NB4 (cell line): ENCODE data around the gene ARHGAP15.

Experiments used
- POLR2A ChIP-seq: IDR thresholded peaks from 2 replicates; pipeline ENCODE4 v1.6.1; 2011; ENCODE audit warnings: mild to moderate bottlenecking; ENCODE audit not compliant: insufficient read length; ENCODE audit errors: extremely low read depth
- TF ChIP-seq, protein P1 (sequence below): IDR thresholded peaks from one replicate; pipeline ENCODE4 v1.5.1; 2012; ENCODE audit warnings: low read depth, low read length
- TF ChIP-seq, protein P2 (sequence below): IDR thresholded peaks from 2 replicates; pipeline ENCODE4 v1.6.1; 2011; ENCODE audit warnings: low read depth, low read length

DNA sequence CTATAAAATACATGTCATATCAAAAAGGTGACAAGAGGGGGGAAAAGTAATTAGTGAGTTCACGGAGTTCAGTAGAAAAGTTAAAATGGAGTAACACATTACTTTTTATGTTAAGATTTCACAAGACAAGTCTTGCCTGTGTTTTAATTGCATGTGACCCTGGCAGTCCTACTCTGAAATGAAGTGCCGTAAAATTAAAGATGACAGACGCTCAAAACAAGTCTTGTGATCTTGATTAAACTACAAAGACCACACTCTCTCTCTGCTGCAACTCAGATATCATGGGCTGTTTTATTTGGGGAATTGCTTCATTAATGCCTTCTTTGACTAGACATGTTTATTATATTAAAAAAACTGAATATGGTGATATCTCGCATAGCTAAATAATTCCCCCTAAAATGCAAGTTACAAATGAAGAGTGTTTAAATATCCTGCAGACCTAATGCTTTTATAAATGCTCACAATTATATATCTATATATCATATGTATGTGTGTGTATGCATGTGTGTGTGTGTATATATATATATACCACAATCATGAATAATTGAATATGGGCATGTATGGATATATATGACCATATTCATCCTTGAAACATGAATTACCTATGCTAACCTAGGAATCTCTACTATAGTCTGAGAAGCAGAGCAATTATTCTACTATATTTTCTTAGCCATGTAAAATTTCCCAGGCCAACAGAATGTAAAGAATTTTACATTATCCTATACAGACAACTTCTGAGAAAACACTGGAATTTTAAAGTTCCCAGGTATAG, 647.5 kb downstream of the ARHGAP15 start:
- TF ChIP-seq, protein P1, sequence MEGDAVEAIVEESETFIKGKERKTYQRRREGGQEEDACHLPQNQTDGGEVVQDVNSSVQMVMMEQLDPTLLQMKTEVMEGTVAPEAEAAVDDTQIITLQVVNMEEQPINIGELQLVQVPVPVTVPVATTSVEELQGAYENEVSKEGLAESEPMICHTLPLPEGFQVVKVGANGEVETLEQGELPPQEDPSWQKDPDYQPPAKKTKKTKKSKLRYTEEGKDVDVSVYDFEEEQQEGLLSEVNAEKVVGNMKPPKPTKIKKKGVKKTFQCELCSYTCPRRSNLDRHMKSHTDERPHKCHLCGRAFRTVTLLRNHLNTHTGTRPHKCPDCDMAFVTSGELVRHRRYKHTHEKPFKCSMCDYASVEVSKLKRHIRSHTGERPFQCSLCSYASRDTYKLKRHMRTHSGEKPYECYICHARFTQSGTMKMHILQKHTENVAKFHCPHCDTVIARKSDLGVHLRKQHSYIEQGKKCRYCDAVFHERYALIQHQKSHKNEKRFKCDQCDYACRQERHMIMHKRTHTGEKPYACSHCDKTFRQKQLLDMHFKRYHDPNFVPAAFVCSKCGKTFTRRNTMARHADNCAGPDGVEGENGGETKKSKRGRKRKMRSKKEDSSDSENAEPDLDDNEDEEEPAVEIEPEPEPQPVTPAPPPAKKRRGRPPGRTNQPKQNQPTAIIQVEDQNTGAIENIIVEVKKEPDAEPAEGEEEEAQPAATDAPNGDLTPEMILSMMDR, result no peak
- TF ChIP-seq, protein P2, sequence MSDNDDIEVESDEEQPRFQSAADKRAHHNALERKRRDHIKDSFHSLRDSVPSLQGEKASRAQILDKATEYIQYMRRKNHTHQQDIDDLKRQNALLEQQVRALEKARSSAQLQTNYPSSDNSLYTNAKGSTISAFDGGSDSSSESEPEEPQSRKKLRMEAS, result no peak
- no peak for TF ChIP-seq POLR2A
